HS-27A (cell line): ENCODE data around the gene KRT1.
"Not testable (repeated sequence)": the region's sequence is repeated elsewhere in the genome, so short reads cannot be mapped to it uniquely, and the experiment has no call there.

ENCODE experiments used
- DNase-seq: peaks from one replicate; pipeline ENCODE4 v3.0.0-alpha.2; 2012; ENCODE audit warnings: low read depth, missing footprints

Gene KRT1

DNA sequence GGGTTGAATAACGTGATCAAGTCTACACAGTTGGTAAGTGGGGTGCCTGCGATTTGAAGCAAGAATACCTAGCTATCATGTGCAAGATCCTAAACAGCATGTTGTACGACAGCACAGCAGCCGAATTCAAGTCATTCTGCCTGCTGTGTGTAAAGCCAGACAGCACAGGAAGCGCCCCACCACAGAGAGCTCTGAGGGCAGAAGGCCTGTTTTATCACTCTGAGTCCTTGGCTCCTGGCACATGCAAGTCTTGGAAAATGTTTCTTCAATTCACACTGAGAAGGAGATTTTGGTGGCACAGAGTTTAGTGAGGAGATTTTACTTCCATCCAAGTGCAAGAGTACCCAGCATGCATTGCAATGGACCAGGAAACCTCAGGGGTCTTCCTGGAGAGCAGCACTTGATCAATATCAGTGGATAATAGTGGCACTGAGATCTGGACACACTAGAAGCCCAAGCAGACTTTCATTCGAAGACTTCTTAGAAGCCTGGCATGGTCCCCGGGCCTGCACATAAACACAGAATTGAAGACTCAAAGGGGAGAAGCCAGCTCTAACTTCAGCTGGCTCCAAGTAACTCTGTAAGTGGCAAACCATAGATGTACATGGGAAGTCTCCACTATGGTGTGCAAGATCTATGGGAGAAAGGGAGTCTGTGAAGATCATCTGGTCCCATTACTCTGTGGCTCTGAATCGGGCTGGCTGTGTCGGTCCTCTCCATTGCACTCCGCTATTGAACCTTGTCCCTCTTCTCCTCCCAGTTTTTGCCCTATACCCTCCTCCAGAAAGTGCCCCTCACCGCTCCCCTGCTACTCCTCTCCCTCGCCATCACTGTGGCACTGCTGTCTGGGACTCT, 1.5 kb upstream of the KRT1 start:
- no peak for DNase-seq

DNA sequence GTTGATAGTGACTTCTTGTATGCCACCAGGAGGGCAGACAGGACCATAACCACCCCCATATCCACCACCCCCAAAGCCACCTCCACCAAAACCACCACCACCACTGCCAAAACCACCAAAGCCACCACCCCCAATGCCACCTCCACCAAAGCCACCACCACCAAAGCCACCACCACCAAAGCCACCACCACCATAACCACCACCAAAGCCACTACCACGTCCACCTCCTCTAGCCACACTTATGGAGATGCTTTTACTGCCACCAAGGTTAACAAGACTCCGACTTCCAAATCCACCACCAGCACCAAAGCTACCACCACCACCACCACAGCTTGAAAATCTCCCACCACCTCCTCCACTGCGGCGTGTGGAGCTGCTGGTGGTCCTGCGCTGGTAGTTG, 332 bp downstream of the KRT1 start:
- no peak for DNase-seq

DNA sequence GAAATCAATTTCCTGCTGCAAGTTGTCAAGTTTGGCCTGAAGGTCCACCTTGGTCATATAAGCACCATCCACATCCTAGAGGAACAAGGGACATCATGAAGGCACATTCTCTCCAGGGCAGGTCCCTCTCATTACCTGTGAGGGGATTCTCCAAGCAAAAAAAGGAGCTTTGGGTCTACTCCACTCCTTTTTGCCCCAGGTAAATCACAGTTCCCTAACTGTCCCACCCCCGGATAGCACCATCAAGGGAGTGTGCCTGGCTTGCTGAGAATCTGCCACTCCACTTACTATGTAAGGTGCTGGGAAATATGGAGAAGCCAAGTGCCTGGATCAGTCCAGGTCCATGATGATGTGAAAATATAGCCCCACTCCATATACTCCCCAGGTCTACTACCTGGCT, 2.5 kb downstream of the KRT1 start:
- DNase-seq, result no peak

DNA sequence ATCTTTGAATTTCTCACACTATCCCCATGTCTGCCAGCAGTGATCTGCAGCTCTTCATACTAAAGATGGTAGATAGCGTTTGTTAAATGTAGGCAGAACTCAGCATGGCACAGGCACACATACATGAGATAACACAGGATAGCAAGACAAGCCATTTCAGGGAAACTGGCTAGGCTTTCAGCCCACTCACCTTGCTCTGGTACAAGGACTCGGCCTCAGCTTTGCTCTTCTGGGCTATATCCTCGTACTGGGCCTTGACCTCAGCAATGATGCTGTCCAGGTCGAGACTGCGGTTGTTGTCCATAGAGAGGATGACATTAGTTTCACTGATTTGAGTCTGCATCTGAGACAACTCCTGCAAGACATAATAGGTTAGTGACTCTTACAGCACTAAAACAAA, 3.1 kb downstream of the KRT1 start:
- no peak for DNase-seq

DNA sequence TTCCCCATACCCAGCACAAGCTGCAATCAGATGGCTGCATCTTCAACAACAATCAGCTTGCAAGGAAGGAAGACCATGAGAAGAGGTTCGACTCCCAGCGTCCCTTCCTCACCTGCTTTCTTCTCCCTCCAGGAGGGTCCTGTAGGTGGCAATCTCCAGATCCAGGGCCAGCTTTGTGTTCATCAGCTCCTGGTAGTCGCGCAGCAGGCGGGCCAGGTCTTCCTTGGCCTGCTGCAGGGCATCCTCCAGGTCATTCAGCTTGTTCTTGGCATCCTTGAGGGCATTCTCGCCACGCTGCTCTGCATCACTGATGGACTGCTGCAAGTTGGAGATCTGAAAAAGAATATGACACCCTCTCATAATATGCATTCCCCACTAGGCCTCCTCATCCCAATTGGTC, 4.0 kb downstream of the KRT1 start:
- DNase-seq, result no peak

DNA sequence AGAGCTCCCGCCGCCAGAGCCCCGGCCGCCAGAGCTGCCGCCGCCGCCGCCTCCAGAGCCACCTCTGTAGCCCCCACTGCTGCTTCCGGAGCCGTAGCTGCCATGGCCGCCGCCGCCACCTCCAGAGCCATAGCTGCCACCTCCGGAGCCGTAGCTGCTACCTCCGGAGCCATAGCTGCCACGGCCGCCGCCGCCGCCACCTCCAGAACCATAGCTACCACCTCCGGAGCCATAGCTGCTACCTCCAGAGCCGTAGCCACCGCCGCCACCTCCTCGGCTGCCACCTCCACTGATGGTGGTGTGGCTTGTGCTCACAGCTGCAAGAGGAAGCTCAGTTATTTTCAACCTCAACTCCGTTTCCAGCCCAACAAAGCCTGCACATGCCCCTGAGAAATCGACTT, 4.9 kb downstream of the KRT1 start:
- no peak for DNase-seq

DNA sequence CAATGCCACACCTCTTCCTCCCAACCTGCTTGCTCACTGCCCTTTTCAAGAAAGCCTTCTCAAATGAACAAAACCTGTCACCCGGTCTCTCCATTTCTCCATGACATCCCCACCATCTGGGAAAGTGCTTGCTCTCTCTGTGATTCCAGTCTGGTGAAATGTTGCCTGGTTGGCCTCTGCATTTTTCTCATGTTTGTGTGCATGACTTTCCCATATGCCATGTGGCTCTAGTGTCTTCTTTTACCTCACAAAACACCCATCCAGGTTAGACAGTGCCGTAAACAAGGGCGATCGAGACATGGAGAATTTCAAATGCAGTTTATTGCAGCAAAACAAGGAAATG, 5.8 kb downstream of the KRT1 start:
- DNase-seq, result no peak

DNA sequence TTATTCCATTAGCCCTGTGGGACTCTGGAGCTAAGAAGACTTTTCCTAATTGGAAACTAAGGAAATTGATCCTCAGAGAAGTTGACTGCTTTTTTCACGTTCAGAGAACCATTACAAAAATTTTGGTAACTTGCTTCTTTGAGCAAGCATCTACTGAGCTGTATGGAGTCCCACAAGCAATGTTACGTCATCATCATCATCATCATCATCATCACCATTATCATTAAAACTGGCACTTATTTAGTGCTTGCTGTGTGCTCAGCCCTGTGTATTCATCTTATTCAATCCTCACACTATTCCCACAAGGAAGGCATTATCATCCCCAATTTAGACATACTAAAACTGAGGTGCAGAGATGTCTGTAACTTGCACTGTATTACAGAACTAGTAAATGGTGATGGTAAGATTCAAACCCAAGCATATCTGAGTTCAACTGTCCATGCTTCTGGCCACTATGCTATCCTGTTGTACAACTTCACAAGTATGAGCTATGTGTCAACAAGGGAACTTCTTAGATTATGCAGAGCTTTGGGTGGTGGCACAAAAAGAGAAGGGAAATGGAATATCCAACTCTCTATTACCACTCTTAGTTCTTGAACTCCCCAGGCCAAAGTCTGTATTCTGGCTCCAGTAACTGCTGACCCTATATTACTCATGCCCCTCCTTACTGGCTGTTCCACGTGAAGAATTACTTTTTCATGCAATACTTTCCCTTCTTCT, 6.3 kb downstream of the KRT1 start:
- DNase-seq, result no peak

DNA sequence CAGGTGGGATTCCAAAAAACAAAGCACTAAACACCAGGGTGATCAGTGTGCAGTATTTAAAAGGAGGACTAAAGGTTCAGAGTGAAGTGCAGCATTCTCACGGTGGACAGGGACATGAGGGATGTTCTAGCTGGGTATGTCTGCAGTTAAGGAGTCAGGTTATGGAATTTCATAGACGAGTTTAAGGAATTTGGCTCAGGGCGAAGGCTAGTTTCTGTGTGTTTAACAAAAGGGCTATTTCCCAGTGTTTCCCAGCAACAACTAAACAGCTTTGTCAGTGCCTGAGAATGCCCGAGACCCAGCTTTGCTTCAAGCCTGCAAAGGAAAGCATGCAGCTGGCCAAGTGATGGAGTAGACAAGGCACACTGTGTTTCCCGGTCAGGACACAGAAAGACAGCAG, 7.0 kb downstream of the KRT1 start:
- DNase-seq, result no peak

DNA sequence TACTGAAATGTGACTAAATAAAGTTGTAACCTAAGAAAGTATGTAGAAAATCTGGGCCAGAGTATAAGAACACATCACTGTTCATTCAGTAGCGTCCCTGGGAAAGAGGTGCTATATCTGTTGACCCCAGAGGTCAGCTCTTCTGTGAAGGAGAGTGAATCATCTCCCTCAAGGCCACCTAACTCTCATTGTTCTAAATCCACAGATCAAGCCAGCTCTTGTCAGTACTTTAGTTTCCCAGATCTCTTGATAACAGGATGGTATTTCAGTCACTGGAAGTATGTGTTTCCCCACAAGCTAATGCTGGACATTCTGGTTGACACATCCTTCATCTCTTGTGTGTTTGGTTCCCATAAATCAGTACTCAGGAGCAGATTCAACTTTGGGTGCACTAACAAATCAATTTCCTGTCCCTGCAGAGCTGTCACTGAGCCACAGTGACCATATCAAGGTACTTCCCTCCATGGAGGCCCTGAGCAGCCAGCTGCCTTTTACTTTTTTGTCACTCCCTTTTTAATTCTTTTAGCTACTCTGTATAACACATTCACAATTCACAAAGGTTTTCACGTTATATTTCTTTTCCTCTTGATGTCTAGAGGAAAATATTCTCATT, 7.8 kb downstream of the KRT1 start:
- DNase-seq, result no peak

DNA sequence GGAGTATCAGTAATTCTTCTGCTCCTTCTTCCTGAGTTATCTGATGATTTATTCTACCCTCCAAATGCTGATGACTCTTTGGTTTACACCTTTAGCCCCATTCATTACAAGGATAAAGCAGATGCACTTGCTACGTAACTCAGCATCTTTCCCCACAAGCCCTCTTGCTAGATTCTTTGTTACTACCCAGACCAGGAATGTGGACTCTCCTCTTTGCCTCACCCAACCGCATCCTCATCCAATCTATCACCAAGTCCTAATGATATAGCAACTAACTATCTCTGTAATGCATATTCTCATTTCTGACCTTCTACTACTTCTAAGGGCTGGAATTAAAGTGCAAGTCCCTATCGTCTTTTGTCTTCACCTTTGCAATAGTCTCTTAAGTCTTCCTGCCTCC, 9.2 kb downstream of the KRT1 start:
- DNase-seq, result no peak

DNA sequence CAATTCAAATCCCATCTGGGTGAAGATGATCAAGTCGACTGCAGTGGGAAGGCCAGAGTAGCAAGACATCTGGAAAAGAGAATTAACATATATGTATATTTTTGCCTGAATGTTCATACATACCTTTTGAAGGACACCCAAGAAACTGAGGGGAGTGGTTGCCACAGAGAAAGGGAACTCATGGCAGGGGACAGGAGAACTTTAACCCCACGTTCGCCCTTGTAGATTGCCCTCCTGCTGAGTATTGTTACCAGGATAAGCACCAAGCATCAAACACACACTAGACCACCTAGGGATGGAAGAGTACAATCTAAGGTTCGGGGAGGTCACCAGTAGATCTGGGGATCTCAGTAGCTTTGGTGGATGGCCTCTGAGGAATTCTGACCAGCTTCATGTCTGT, 9.7 kb downstream of the KRT1 start:
- no peak for DNase-seq

DNA sequence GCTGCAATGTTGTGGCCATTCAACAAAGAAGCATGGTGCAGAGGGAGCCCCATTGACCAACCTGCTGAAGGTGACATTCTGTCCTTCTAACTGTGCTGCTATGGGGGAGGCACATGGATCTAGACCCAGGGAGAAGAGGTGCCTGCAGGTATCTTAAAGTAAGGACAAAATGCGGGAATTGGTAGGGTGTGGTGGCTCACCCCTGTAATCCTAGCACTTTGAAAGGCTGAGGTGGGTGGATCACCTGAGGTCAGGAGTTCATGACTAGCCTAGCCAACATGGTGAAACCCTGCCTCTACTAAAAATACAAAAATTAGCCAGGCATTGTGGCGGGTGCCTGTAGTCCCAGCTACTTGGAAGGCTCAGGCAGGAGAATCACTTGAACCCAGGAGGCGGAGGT, 10.3 kb downstream of the KRT1 start:
- DNase-seq, result not testable (repeated sequence)

DNA sequence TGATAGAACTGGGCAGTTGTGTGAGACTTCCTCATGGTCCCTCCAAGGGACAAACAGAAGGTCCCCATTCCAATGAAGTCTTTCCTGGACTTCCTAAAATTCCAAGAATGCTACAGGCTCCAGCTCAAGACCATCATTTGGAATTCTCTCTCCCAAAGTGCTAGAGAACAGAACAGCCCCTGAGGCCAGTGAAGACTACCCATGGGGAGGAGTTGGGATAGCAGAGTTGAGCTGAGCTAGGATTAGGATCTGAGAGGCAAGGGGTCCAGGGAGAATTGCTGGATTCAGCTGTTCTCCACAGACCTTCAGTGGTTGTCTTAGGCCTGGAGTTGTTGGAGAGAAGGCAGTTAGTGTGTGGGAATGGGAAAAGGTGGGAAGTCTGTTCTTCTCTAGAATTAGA, 10.8 kb downstream of the KRT1 start:
- no peak for DNase-seq

DNA sequence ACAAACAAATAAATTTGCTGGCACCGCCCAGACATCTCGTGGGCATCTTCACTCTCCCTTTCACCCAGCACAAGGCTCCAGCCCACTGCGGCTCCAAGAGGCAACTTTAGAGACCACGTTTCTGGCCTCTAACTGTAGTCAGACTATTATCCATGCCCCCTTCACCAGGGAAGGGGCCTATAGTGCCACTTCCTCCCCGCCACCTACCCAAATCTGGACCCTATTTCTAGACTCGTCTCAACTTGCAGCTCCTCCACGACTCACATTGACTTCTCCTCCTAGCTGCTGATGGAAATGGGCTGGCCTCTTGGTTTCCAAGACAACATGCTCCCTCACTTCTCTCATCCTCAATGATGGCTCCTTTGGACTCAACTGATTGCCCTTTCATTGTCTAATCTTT, 12.3 kb downstream of the KRT1 start:
- no peak for DNase-seq

DNA sequence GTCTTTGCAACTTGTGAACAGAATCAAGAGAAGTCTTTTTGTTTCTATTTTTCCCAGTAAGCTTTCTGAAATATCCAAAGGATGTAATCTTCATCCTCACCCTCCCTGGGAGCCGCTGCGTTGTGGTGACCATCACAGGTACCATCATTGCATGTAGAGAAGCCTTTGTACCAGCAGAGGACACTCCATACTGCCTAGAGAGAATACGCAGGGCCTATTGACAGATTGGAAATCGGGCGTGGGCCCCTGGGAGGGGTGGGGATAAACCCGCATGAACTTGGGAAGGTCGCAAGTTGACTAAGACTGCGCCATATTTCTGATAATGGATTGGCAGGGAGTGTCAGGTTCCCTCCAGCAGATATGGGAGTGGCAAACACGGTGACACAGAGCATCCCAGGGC, 12.7 kb downstream of the KRT1 start:
- no peak for DNase-seq

DNA sequence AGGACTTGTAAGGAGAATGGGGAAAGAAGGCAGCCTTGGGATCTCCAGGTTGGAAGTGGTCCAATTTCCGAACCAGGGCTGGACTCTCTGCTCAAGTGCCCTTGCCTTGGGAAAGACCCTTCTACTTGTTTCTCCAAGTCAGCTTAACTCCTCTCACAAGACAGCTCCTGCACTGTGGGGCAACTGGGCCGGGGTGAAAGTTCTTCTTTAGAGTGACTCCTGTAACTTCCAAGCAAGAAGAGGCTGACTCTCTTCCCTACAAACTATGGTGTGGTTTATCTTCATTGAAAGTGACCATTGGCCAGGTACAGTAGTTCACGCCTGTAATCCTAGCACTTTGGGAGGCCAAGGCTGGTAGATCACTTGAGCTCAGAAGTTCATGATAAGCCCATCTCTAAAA, 13.7 kb downstream of the KRT1 start:
- DNase-seq, result no peak

DNA sequence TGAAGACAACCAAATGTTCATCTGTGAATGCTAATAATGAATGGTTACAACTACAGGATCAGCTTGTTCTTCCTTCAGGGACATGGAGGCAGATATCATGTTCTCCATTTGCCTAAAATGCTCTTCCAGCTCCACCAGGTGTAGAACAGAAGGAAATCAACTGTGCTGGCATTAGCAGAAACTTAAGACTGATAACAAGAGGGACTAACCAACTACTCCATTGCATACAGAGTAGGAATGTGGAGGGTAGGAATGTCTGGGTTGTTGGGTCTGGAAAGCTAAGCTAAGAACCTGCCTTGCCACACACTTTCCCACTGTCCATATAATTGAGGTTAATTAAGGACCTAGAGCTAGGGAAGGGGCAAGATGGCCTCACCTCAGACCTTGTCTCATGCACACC, 16.8 kb downstream of the KRT1 start:
- DNase-seq, result no peak

DNA sequence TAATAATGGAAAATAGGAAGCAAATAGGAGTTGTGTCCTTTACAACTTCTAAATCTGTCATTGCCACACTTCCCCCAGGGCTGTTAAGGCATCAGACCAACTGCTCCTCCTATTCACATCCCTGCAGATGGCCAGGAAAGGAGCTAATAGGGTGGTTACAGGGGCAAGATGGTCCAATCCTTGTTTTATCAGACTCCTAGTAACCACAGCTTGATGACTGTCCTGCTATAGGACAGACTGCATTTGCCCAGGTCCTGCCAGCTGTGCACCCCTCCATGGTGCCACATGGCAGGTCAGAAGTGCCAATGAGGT, 17.3 kb downstream of the KRT1 start:
- no peak for DNase-seq

DNA sequence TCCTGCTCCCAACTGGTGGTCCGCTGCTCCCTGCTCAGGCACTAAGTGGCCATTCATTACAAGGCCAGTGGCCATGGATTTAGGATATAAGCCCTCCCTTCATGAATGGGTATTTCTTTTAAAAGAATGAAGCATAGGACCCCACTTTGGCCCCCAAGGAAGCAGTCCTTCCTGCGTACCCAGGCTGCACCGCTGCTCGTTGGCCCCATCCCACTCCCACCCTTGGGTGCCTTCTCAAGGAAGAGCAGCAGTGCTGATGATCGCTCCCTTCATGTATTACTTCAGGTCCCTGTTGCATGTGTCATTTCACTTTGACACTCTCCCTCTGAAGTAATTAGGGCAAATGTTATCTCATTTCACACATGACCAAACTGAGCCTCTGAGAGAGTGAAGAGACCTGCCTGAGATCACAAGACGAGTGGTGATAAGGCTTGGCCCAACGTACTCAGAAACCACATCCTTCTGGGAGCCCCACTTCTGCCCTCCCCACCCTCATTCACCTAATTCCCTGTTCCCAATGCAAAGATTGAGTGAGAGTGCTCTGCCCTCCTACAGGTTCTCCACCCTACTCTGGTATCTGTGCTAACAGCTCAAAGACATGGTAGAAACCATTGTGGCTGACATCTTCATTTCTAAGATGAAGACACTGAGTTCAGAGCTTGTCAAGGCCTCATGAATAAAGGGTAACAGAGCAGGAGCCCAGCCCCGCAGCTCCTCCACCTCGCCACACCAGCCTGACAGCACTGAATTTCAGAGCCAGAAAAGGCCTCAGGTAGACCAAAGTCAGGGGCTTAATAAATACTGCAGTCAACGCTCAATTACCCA, 17.9 kb downstream of the KRT1 start:
- DNase-seq, result no peak

DNA sequence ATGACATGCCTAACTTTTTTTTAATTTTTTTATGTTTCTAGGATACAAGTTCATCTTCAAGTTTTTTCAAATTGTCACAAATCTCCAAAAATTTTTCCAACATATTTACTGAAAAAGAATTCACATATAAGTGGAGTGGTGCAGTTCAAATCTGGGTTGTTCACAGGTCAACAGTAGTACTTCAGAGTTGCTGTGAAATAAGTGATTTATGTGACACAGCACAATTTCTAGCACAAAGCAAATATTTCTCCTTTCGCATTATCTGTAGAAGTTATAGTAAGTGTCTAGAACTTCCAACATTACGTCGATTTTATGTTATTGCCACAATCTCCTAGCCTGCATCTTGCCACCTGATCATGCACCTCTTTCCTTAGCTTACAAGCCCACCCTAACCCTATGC, 18.5 kb downstream of the KRT1 start:
- no peak for DNase-seq

DNA sequence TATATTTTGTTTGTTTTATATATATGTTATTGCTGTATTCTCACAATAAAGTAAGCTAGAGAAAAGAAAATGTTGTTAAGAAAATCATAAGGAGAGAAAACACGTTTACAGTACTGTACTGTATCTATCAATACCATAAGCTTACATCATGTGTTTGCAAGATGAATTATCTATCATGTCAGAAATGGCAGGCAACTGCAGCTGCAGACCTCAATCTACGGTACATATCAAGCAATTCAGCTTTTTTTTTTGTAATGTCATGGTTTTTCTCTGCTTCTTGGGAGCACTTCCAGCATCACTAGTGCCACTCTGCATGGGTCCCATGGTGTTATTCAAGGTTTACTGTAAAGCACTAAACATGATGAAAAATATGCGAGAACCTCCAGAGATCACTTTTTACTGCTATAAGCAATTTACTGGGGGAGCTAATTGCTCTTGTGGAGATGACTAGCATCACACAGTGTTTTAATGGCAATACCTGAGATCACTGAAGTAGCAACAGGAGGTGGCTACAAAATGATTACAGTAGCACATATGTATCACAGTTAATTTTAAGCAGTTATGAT, 19.2 kb downstream of the KRT1 start:
- no peak for DNase-seq
